Astrocyte of the spinal cord (primary cell): ENCODE results near the gene GJA3.

ENCODE experiments used
- DNase-seq: peaks from one replicate; pipeline ENCODE4 v3.0.0; 2011; ENCODE audit warnings: low read depth, low spot score
- H3K4me3 ChIP-seq: 2 replicates; pipeline ENCODE4 v1.5.1; 2011; ENCODE audit warnings: low read depth, mild to moderate bottlenecking, low read length, moderate library complexity
- CTCF ChIP-seq: IDR thresholded peaks from 2 replicates; pipeline ENCODE4 v1.5.1; 2012; ENCODE audit warnings: low read depth, mild to moderate bottlenecking, low read length, inconsistent platforms
- in situ Hi-C: cut with HindIII; loops from 2 replicates; pipeline ENCODE4 v1.10.0; 2017; ENCODE audit warnings: low sequenced_read_pairs

GJA3 gene

GRCh38 chr13:20145521-20145920 is 15.3 kb downstream of the GJA3 start:
- no peak overlapping the region for H3K4me3 ChIP-seq
- DNase-seq = no peak
- in situ Hi-C loops = no loop called here
- no peak for TF ChIP-seq CTCF

- no peak for TF ChIP-seq CTCF
- no peak overlapping the region for H3K4me3 ChIP-seq
- no peak for DNase-seq
- in situ Hi-C loops = no loop called here
These were observed 16.6 kb downstream of the GJA3 start for GRCh38 chr13:20144141-20144850.

GRCh38 chr13:20142927-20143480 is 17.8 kb downstream of the GJA3 start:
- no peak for TF ChIP-seq CTCF
- no peak overlapping the region for H3K4me3 ChIP-seq
- in situ Hi-C loops = no loop called here
- no peak for DNase-seq

GRCh38 chr13:20142023-20142926 is 18.6 kb downstream of the GJA3 start:
- in situ Hi-C loops = no loop called here
- DNase-seq = no peak
- no peak for TF ChIP-seq CTCF
- H3K4me3 ChIP-seq = no peak overlapping the region

GRCh38 chr13:20141238-20142022 is 19.4 kb downstream of the GJA3 start:
- no peak for DNase-seq
- in situ Hi-C loops = no loop called here
- no peak for TF ChIP-seq CTCF
- no peak overlapping the region for H3K4me3 ChIP-seq

- no peak for DNase-seq
- in situ Hi-C loops = no loop called here
- H3K4me3 ChIP-seq = no peak overlapping the region
- TF ChIP-seq CTCF = no peak
These were observed 20.4 kb downstream of the GJA3 start for GRCh38 chr13:20140487-20140886.
